Raji (cell line): ENCODE measurements around the gene LRSAM1.

Experiments
- POLR2A ChIP-seq: IDR thresholded peaks from 2 replicates; pipeline ENCODE4 v1.6.1; 2011; ENCODE audit warnings: low read depth, low read length, control low read depth; ENCODE audit not compliant: insufficient read depth

The LRSAM1 gene

DNA sequence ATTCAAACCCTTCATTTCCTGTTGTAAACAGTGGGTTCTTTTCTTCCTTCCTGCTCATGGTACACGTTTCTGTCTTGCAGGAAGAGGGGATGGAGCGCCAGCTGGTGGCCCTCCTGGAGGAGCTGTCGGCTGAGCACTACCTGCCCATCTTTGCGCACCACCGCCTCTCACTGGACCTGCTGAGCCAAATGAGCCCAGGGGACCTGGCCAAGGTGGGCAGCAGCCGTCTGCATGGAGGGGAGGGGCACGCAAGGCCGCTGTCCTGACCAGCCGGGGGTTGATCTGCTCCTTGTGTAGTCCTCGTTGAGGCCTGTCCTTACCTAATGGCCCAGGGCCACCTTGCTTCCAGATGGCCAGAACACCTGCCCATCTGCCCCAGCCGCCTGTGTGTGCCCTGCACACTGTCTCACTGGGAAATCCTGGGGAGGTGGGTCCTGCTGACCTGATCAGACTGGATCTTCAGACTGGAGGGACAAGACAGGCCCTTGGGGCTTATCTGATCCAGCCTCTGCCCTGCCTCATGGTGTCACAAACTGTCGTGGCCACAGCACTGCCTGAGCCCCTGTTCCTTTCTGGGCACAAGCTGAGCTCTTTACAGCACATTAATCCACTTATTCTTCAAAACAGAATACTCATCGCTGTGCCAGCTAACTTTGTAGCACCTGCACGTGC, 44.7 kb downstream of the LRSAM1 start:
- TF ChIP-seq POLR2A: no peak

DNA sequence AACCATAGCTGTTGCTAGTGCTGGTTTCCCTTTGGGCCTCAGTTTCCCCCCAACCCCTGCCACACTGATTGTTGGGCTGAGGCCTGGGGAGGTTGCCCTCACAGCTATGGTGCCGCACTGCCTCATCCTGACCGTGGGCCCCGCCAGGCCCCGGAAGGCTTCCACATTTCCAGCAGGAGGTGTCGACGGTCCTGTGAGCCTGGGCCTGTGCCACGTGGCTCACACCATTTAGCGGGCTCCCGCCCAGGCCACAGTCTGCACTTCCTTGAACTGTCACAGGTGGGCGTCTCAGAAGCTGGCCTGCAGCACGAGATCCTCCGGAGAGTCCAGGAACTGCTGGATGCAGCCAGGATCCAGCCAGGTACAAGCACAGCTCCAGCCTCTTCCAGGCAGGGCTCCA, 45.7 kb downstream of the LRSAM1 start:
- no peak for TF ChIP-seq POLR2A

DNA sequence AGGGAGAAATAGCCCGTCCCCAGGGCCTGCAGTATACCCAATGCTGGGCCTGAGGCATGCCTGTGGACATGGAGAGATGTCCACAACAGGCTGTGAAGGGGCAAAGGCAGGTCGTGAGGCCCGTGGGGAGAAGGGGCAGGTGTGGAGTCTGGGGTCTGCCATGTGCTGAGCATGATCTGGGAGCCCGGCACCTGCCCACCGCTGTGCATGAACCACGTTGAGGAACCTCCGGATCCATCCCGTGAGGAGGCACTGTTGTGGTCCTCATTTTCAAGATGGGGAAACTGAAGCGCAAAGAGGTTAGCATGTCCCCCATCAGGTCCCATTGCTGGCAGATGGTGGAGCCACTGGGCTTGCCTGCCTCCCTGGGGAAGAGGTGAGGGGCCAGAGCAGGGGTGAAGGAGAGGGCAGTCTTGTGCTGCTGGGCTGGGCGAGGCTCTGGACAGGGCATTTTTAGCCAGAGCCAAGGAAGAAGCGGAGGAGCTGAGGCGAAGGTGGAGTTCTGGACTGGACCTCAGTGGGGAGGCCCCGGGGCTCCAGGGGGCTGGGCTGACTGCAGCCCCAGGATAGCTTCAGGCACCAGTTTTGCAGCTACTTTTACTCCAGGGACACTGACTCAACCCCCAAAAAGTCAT, 46.5 kb downstream of the LRSAM1 start:
- TF ChIP-seq POLR2A: no peak

DNA sequence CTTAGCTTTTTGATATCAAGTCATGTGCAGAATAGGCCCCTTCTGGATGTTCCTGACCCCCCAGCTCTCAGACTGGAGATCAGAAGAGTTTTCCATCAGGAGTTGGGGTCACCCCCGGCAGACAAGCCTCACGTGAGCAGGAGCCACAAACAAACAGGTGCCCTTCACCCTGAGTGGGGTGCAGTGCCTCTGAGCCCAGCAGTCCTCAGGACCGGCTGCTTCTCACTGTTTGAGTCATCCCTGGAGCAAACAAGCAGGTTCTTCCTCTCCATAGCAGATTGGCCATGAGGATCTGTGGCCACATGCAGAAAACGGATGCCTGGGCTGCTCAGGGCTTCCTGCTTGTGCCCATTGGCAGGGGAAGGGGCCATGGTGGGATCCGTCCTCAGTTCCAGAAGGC, 47.0 kb downstream of the LRSAM1 start:
- TF ChIP-seq POLR2A: no peak

DNA sequence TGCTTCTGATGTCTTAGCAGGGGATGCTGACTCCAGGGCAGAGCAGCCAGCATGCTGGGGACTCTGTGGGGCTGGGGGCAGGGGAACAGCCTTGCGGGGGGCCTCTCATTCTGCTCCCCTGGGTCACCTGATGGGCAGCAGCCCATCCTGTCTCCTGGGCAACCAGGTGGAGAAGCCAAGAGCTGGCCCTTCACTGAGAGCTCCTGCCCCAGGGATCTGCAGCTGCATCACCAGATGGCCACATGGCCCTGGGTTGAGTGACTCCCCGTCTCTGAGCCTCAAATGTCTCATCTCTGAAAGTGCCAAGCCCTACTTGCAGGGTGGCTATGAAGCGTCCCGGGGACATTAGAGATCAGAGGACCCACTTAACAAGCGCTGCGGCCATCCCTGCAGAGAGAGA, 49.1 kb downstream of the LRSAM1 start:
- no peak for TF ChIP-seq POLR2A

DNA sequence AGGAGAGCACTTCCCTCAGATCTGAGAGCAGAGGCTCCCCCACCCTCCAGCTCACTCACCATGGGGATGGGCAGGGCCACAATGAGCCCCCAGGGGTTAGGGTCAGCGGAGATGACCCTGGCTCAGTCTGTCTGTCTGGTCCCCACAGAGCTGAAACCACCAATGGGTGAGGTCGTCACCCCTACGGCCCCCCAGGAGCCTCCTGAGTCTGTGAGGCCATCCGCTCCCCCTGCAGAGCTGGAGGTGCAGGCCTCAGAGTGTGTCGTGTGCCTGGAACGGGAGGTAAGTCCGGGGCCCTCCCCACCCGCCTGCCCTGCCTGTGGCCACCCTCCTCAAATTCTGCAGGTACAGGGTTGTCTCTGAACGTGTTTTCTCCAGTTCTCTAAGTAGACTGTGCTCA, 49.6 kb downstream of the LRSAM1 start:
- no peak for TF ChIP-seq POLR2A

DNA sequence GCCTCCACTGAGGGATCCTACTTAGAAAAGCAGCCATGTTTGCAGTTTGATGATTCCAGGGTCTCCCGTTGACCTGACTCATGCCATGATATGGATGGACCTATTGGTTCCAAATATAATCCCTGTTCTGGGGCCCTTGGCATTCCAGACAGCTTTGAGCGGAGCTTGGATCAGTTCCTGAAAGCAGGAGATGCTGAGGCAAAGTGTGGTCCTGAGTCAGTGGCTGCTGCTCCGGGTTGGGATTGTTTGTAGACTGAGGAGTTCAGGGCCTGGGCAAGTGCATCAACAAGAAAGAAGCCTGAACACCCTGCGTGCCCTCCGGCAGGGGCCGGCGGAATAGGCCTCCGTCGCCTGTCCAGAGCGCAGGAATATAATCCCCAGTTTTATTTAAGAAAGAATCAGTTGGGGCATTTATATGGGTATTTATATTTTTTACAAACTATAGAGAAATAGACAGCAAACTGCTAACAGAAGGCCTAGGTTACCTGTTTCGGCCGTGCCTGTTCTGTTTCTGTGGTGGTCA, 50.6 kb downstream of the LRSAM1 start:
- TF ChIP-seq POLR2A: no peak

DNA sequence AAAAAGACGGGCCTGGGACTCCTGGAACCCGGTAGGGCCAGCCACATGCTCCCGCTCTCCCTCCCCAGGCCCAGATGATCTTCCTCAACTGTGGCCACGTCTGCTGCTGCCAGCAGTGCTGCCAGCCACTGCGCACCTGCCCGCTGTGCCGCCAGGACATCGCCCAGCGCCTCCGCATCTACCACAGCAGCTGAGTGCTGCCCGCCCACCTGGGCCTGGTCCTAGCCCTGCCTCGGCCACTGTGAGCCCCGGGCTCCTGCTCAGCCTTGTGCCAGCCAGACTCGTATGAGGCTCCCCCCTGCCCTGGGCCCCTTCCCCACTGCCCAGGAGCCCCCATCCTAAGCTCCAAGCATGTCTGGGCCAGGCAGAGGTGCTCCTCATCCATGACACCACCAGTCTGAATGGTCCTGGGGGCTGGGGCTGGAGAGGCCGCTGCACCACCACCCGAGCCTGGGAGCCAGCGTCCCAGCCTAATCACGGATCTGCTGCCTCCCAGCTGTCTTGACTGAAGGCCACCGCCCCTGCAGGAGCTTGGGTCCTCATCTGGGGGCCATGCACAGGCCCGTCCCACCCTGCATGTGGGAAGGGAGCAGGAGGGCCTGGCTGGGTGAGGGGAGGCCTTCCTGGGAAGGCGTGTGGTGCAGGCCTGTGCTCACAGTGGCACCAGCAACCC, 51.5 kb downstream of the LRSAM1 start:
- TF ChIP-seq POLR2A: no peak

DNA sequence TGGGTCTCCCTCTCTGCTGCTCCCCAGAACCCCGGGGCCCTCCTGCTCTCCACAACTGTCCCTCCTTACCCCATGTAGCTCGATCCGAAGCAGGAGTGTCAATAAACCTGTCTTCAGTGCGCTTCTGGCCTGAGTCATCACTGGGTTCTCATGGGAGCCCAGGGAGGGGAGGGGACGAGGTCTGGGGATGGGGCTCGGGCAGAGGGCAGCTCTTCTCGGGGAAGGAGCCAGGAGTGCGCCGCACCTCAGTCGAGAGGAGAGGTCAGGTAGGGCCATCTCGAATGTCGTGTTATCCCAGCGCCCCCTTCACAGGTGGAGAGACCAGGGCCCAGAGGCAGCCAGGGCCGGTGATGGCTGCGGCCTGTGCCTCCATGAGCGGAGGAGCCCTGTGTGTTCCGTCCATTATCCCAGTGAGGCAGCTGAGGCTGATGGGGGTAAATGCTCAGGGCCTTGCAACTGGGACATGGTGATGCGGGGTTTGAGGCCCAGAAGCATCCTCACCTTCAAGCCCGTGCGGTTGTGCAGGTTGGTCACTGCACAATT, 52.1 kb downstream of the LRSAM1 start:
- no peak for TF ChIP-seq POLR2A

DNA sequence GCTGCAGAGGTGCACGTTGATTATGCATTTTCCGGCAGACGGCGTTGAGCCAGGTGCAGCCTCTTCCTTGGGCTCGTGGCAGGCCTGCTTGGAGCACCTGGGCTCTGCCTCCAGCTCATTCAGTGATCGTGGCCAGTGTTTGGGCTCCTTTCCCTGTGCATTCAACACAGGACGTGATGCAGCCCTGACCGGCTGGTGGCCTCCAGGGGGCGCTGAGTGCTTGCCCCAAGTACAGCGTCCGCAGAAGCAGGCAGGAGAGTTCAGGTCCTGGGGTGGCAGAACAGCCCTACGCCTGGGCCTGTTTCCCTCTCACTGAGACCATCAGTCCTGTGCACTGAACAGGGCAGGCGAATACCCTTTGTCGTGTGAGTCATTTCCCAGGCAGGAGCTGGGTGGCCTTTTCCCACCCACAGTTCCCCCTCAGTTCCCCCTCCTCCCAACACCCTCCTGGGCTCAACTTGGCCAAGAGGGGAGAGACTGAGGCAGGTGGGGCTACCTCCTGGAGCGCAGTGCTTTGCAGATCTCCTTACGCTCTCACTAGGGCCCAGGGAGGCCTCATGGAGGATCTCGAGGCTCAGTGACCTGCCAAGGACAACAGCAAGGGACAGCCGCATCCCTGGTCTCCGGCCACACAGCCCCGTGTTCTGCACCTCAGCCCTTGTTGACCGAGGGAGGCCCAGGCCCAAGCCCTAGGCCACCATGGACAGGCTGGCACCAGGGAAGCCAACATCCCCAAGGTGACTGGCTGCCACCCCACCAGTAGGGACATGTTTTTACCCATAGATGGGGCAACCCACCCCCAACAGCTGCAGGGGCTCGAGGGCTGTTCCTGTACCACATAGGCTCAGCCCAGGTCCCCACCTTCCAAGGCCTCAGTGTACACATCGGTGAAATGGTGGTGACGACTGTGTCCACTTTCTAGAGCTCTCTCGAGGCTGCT, 52.9 kb downstream of the LRSAM1 start:
- TF ChIP-seq POLR2A: no peak

DNA sequence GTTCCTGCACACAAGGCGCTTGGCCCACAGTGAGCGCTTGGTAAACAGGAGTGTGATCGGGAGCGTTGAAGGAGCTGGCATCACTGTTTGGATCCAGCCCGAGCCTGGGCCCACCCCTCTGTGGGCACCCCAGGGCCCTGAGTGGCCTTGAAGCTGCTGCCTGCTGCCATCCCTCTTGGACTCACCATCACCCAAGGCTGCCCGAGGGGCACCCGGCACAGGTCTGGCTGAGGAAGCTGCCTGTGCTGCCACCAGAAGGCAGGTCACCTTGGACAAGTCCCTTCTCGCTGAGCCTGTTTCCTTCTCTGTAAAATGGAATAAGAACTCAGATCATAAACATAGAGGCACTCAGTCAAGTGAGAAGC, 53.6 kb downstream of the LRSAM1 start:
- TF ChIP-seq POLR2A: no peak

DNA sequence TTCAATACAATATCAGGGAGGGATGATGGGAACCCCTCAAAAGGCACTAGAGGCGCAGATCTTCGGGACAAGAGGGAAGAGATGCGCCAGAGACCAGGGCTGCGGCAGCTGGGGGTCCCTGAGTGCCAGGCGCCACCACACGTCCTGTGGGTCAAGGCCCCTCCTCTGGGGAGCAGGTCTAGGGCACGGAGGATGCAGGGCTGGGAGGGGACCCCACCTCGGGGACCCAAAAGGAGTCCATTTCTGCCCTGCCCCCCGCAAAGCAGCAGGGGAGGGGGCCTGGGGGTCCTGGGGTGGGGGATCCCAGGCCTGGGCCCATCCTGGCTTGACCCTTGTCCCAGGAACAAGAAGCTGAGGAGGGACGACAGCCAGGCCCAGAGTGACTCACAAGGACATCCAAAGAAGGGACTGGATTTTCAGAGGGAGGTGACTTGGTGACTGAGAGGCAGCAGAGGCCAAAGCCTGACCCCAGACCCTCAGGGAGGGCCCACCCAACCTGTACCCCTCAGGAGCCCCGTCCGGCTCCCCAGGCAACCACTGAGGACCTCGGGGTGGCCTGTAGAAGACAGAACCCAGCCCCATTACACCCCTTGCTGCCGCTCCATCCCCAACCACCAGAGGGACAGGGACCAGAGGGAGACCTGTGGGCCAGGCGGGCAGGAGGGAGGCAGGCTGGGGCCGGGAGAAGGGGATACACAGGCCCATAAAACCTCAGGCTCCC, 54.2 kb downstream of the LRSAM1 start:
- no peak for TF ChIP-seq POLR2A

DNA sequence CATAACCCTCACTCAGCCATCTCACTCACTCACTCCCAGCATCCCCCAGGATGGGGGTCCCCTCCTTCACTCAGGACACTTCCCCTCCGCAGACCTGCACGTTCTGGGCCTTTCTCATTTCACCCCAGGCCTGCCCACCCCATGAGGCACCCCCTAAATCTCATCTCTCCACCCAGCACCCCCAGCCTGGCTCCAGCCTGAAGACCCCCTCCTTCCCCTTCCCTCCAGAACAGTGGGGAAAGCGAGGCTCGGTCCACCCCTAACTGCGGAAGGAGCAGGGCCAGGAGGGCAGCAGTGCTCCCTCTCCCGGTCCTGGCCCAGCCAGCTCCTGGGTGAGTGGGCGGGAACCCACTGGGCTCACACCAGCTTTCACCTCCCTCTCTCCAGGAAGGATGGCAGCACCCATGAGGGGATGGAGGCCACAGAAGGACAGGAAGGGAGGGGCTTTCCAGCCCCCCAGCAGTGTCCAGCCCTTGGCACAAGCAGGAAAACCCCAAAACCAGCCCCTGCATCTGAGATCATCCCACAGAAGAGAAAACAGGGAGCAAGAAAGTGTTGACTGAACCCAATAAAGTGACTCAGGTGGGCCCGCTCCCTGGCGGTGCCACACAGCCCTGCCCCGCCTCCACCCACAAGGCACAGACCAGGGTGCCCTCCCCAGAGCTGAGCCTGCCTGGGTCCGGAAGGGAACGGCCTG, 55.0 kb downstream of the LRSAM1 start:
- no peak for TF ChIP-seq POLR2A

DNA sequence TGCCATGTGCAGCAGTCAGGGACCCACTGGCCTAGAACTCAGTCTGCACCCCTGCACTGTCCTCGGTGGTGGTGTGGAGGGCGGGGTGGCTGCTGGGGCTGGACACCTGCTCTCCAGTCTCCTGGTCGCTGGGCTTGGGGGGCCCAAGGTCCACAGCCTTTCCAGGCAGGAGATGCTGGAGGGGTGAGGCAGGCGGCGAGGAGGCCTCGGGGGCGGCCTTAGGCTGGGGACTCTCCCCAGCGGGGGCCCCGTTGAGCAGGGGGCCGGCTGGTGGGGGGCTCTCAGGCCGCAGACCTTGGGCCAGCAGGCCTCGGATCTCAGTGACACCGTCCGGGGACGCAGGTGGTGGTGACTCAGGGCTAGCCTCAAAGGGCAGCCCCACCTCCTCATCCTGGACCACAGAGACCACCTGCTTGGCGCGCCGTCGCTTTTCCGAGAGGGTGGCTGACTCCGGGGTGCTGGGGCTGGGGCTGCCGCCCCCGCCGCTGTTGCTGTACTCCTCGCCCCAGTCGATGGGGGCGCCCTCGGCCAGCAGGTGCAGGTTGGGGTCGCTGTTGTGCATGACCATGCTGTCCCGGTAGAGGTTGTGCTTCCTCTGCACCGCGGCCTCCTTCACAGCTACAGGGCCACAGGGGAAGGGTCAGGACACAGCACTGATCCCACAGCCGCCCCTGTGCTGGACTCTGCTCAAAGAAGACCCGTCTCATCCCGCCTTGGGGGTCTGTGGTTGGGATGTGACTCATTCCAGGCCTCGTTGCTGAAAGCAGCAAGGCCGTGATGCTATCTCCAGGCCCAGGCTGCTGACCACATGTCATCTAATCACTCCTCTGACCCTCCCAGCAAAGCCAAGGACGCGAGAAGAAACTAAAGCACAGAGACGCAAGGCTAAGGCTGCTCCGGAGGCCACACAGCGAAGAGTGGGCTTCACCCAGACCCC, 55.8 kb downstream of the LRSAM1 start:
- no peak for TF ChIP-seq POLR2A
